Limb (tissue), 2 donors: ENCODE results near the gene COPB1.

Source experiments
- DNase-seq, 2 donors: peaks; one replicate each; pipeline ENCODE4 v3.0.0-alpha.2; 2016; ENCODE audit errors: extremely low spot score in 2 of 2

The COPB1 gene

GRCh38 chr11:14435717-14436512 is 63.7 kb downstream of the COPB1 start:
- DNase-seq: no peak

GRCh38 chr11:14425621-14426020 is 74.0 kb downstream of the COPB1 start:
- DNase-seq: no peak

DNA sequence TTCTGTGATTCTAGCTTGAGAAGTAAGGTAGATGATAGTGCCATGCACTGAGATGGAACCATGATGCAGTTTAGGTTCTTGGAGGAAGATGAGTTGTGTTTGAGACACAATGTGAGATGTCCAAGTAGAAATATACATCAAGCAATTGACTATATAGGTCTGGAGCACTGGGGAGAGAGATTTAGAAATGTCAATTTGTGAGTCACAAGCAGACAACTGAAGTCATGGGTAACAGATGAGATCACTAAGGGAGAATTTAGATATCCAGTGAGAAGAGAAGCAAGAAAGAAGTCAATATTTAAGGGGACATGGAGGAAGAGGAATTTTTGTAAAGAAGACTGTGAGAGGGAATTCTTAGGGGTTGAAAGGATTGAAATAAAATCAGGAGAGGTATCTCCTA is 75.5 kb downstream of the COPB1 start:
- DNase-seq: no peak

GRCh38 chr11:14423633-14424032 is 76.0 kb downstream of the COPB1 start:
- no peak for DNase-seq

DNA sequence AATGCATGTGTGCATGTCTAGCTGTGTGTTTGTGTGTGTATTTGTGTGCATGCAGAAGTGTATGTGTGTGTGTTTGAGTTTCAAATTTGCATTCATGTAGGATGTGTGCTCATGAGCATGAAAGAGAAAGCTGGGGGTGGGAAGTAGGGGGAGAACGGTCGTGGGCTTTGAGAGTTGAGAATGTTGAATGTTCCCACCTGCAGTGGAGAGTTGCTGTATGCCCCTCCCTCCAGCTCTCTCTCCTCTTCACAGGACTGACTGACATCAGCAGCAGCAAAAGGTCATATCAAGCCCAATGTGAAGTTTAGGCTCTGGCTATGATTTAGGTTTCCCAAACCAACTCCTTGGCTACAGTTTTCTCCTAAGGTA is 76.8 kb downstream of the COPB1 start:
- DNase-seq: no peak

- DNase-seq: peak; percentile 88 to 89
Observed at GRCh38 chr11:14422052-14422813, 77.4 kb downstream of the COPB1 start.

- DNase-seq: no peak
Observed at GRCh38 chr11:14420223-14420622, 79.4 kb downstream of the COPB1 start.

DNA sequence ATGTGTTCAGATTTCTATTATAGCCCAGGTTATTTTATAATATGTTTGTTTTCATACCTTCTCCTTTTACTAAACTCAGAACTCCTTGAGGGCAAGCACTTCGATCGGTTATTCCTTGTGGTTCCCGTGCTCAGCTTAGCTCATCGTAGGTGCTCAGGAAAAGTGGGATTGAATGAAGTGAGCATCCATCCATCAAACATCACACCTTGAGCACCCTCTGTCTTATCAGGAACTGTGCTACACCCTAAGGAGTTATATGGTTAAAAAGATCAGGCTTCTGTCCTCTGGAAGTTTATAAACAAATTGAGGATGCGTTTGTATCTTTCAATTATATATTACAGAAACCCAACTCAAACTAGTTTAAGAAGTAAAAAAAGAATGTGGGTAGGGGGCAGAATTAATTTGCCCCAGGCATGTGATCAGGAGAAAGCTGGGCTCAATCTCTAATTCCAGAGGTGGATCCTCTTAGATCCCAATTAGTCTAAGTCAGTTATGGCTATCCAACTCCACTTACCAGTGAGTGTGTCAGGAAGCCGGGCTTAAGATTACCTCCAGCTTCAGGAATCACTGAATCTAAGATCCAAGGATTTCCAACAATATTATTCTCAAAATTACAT is 80.7 kb downstream of the COPB1 start:
- no peak for DNase-seq

DNA sequence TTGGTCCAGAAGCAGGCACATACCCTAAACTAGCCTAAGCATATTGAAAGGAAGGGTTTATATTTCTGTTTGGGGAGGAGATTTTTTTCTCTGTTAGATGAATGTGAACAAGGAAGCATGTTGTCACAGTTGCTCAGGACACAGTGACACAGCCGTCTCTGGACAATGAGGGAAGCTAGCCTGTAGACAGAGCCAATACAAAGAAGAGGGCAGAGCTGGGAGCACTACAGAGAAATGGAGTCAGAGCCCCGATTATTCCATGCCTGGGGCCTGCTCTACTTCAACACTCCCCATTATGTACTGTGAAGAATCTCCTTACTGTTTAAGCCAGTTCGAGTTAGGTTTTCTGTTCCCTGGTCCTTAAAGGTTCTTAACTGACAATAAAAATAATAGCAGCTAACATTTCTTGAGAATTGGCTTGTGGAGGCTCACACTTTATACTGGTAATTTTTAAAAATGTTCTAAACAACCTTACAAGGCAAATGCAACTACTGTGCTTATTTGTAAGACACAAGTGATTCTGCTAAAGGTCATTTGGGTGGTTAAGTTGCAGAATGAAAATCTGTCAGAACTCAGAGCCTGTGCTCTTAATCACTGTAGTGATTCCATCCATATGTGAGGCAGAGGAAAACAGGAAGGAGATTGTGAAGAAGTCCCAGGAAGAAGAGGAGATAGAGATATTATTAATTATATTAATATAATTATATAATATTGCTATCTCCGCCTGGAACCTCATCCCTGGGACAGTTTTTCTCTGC is 81.8 kb downstream of the COPB1 start:
- no peak for DNase-seq

GRCh38 chr11:14417186-14417585 is 82.4 kb downstream of the COPB1 start:
- DNase-seq: no peak

- no peak for DNase-seq
Observed at GRCh38 chr11:14414470-14415461, 84.8 kb downstream of the COPB1 start.

GRCh38 chr11:14413307-14414069 is 86.1 kb downstream of the COPB1 start:
- peak in 1 of 2 donors; percentile 54 for DNase-seq

DNA sequence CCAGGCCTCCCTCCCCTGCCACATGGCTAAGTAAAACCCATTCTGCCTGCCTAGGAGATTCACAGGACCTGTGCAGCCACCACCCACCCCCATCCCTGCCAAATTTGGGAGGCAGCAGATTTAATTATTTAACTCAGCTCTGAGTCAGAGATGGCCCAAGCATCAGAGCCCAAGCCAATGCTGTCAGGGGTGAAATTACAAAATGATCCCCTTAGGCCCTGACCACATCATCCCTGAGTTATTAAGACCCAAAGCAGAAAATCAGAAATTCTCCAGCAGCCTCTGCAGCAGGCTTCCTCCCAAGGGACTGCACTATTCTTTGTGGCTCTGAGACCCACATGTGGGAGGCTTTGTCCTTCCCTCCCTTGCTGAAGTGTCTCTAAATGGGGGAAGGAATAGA is 87.8 kb downstream of the COPB1 start:
- DNase-seq: no peak

DNA sequence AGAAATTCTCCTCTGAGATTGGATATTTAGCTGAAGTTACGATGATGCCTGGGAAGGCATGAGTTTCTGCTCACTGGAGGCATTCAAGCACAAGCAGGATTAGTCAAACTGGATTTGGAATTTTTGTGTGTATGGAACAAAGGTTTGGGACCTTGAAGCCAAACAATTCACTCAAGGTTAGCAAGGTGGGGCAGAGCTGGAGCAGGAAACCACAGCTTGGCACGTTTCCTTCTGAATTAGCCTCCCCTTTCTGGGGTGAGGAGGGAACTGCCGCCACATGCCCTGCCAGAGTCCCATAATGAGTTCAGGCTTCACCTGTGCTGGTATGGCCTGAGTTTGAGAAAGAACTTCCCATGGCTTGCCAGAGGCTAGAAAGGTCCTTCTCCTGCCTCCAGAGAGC is 89.7 kb downstream of the COPB1 start:
- no peak for DNase-seq

DNA sequence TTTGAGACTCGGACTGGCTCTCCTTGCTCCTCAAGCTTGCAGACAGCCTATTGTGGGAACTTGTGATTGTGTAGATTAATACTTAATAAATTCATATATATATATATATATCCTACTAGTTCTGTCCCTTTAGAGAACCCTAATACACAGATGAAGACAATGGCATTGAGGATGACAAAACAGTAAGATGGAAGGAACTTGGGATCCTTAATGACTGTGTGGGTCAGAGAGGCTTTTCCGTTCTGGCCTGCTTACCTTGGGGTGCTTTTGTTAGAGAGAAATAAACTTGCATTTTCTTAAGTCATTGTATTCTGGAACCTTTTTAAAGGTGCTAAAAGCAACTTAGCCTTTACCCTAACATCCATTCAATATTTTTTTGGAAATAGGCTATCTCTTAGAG is 91.0 kb downstream of the COPB1 start:
- no peak for DNase-seq
